ENCODE results near the gene EVA1B. TPM values are rescaled to one million over a fixed set of nuclear protein-coding genes. Genes with fewer than 3 reads are reported as not detected.

Gene EVA1B
- total RNA-seq, 1 experiment from 2014 or later: 71.2 TPM

DNA sequence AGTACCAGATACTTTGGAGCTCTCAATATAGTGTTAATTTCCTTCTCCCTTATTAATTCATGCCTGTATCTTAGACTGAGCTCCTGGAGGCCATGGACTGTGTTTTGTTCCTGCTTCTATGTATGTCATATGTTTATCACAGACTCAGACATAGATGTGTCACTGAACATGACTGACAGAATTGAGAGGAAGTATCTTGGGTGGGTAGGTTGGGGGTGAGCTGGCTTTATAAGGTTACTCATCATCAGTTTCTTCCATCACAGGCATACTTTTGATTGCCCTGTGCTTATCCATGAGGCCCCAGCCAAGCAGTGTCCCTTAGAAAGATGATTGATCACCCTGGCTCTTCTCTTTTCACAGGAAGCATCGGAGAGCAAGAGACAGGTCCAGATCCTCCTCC lies 22.9 kb downstream of the EVA1B start:
- in situ Hi-C loops (cut with HindIII; ENCODE audit: low pct_unique_long_range_greater_than_20kb, low sequenced_read_pairs): no loop called here

GRCh38 chr1:36298640-36299039 lies 24.8 kb downstream of the EVA1B start:
- in situ Hi-C loops (cut with HindIII; ENCODE audit: low pct_unique_long_range_greater_than_20kb, low sequenced_read_pairs): no loop called here
- DNase-seq (ENCODE audit: low read depth): no peak

More for the DNA sequence above, 22.9 kb downstream of the EVA1B start:
- no peak for DNase-seq (ENCODE audit: low read depth)

DNA sequence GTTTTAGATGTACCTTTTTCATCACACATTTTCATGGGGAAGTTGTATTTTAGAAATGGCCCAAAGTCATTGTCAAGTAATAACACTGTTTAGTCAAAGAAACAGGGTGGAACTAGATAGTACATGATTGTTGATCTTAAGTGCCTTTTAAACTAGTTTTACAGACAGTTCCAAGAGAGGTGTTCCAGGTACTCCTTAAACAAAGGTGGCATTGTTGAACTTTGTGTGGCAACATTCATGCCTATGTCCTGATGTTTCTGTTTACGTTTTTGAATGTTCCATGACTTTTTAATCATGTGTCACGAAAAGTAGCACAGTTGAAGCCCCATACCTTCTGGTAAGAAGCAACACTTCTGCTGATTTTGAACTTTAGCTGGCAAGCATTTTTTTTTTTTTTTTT lies 26.4 kb downstream of the EVA1B start:
- in situ Hi-C loops (cut with HindIII; ENCODE audit: low pct_unique_long_range_greater_than_20kb, low sequenced_read_pairs): no loop called here
- DNase-seq (ENCODE audit: low read depth): no peak

DNA sequence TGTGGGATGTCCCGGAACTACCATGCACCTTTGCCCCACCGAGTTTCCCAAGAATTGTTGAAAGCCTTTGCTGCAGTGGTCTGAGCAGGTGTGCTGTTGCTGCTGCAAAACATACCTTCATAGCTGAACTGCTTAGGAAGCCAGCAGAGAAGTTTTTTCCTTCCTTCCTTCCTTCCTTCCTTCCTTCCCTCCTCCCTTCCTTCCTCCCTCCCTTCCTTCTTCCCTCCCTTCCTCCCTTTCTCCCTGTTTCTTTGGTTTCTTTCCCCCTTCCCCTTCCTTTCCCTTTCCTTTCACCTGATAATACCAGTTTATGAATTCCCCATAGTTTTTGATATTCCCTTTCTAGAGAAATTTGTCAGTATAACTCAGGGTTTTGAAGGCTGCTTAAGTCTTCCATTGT lies 28.1 kb downstream of the EVA1B start:
- in situ Hi-C loops (cut with HindIII; ENCODE audit: low pct_unique_long_range_greater_than_20kb, low sequenced_read_pairs): no loop called here
- DNase-seq (ENCODE audit: low read depth): no peak

- in situ Hi-C loops (cut with HindIII; ENCODE audit: low pct_unique_long_range_greater_than_20kb, low sequenced_read_pairs): no loop called here
- no peak for DNase-seq (ENCODE audit: low read depth)
Measured at GRCh38 chr1:36287595-36287994, 35.9 kb downstream of the EVA1B start.

DNA sequence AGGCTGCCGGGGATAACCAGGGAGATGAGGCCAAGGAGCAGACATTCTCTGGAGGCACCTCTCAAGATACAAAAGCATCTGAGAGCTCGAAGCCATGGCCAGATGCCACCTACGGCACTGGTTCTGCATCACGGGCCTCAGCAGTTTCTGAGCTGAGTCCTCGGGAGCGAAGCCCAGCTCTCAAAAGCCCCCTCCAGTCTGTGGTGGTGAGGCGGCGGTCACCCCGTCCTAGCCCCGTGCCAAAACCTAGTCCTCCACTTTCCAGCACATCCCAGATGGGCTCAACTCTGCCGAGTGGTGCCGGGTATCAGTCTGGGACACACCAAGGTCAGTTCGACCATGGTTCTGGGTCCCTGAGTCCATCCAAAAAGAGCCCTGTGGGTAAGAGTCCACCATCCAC lies 36.6 kb downstream of the EVA1B start:
- no peak for DNase-seq (ENCODE audit: low read depth)
- in situ Hi-C loops (cut with HindIII; ENCODE audit: low pct_unique_long_range_greater_than_20kb, low sequenced_read_pairs): no loop called here

GRCh38 chr1:36285443-36286101 lies 37.9 kb downstream of the EVA1B start:
- in situ Hi-C loops (cut with HindIII; ENCODE audit: low pct_unique_long_range_greater_than_20kb, low sequenced_read_pairs): no loop called here
- peak; percentile 46 for DNase-seq (ENCODE audit: low read depth)

DNA sequence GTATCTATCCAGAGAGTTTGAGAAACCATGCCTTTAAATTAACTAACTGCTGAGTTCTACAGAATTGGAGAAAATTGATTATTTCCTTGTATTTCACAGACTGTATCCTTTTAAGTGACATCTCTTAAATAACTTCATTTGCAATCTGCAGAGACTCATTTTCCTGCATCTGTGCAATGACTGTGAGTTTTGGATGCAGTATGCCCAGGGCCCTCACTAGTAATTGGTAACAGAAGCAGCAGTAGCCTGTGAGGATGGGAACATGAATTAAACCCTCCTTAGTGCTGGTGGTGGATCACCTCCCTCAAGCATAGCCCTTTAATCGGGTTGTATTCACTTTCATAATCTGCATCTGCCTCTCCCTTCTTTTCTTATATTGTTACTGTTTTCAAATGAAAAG lies 38.9 kb downstream of the EVA1B start:
- in situ Hi-C loops (cut with HindIII; ENCODE audit: low pct_unique_long_range_greater_than_20kb, low sequenced_read_pairs): no loop called here
- no peak for DNase-seq (ENCODE audit: low read depth)

- no peak for DNase-seq (ENCODE audit: low read depth)
- in situ Hi-C loops (cut with HindIII; ENCODE audit: low pct_unique_long_range_greater_than_20kb, low sequenced_read_pairs): no loop called here
Measured at GRCh38 chr1:36284061-36284460, 39.4 kb downstream of the EVA1B start.

DNA sequence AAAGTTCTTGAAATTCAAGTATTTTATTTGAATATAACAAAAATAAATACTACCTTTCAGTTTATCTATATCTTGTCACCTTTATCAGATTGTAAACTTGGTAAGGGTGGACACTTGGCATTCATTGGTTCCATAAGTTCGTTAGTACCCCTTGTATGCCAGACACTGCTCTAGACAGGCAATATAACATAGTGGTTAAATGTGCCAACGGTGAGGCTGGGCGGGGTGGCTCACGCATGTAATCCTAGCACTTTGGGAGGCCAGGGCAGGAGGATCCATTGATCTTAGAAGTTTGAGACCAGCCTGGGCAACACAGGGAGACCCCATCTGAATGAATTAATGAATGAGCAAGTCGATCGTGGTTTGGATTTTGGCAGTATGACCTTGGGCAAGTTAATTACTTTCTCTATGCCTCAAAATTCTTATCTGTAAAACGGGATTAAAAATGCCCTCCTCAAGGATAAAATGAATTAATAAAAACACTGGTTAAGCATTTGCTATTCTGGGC lies 43.6 kb downstream of the EVA1B start:
- DNase-seq (ENCODE audit: low read depth): no peak
- in situ Hi-C loops (cut with HindIII; ENCODE audit: low pct_unique_long_range_greater_than_20kb, low sequenced_read_pairs): no loop called here

GRCh38 chr1:36279110-36279788 lies 44.2 kb downstream of the EVA1B start:
- no peak for DNase-seq (ENCODE audit: low read depth)
- in situ Hi-C loops (cut with HindIII; ENCODE audit: low pct_unique_long_range_greater_than_20kb, low sequenced_read_pairs): no loop called here

- no peak for DNase-seq (ENCODE audit: low read depth)
- in situ Hi-C loops (cut with HindIII; ENCODE audit: low pct_unique_long_range_greater_than_20kb, low sequenced_read_pairs): no loop called here
Measured at GRCh38 chr1:36276688-36277087, 46.8 kb downstream of the EVA1B start.

- in situ Hi-C loops (cut with HindIII; ENCODE audit: low pct_unique_long_range_greater_than_20kb, low sequenced_read_pairs): no loop called here
- no peak for DNase-seq (ENCODE audit: low read depth)
Measured at GRCh38 chr1:36274201-36274600, 49.2 kb downstream of the EVA1B start.

DNA sequence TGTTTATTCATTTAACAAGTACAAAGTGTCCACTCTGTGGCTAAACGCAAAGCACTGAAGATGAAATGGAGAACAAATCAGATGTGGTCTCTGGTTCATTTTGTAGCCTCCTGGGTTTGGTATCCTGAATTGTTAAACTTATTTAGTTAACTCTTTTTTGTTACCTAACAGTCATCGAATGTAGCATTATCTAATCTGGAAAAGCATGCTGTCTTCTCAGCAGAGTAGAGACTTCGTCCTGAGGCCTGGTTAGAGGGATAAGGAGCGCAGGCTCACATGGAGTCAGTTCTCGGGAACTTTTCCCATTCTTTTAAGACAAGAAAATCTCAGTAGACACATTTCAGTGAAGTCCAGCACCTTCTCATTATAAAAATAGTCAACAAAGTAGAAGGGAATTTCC lies 50.4 kb downstream of the EVA1B start:
- DNase-seq (ENCODE audit: low read depth): no peak
- in situ Hi-C loops (cut with HindIII; ENCODE audit: low pct_unique_long_range_greater_than_20kb, low sequenced_read_pairs): no loop called here

Other genes starting within 250 kb of the EVA1B start
- not detected in 2 replicates for gene TEKT2, start 239.6 kb downstream of the EVA1B start, total RNA-seq (2014; rRNA removed; shearing (Covaris generic); ENCODE audit: low replicate concordance)
- 73.6 and 83.8 TPM in 2 replicates for gene ADPRS, start 234.8 kb downstream of the EVA1B start, total RNA-seq (2014; rRNA removed; shearing (Covaris generic); ENCODE audit: low replicate concordance)
- not detected in 2 replicates for gene COL8A2, start 198.4 kb downstream of the EVA1B start, total RNA-seq (2014; rRNA removed; shearing (Covaris generic); ENCODE audit: low replicate concordance)
- gene TRAPPC3, start 174.2 kb downstream of the EVA1B start, total RNA-seq (2014; rRNA removed; shearing (Covaris generic); ENCODE audit: low replicate concordance): 138 and 155 TPM in 2 replicates
- 62.3 and 73.0 TPM in 2 replicates for gene MAP7D1, start 167.5 kb downstream of the EVA1B start, total RNA-seq (2014; rRNA removed; shearing (Covaris generic); ENCODE audit: low replicate concordance)
- 29.9 and 49.1 TPM in 2 replicates for gene THRAP3, start 99.2 kb downstream of the EVA1B start, total RNA-seq (2014; rRNA removed; shearing (Covaris generic); ENCODE audit: low replicate concordance)
- 2.2 and 3.2 TPM in 2 replicates for gene SH3D21, start 17.3 kb downstream of the EVA1B start, total RNA-seq (2014; rRNA removed; shearing (Covaris generic); ENCODE audit: low replicate concordance)
- 4.0 and 6.4 TPM in 2 replicates for gene STK40, start 62.3 kb upstream of the EVA1B start, total RNA-seq (2014; rRNA removed; shearing (Covaris generic); ENCODE audit: low replicate concordance)
- 25.8 and 62.3 TPM in 2 replicates for gene LSM10, start 74.3 kb upstream of the EVA1B start, total RNA-seq (2014; rRNA removed; shearing (Covaris generic); ENCODE audit: low replicate concordance)
- 9.1 and 16.9 TPM in 2 replicates for gene OSCP1, start 126.8 kb upstream of the EVA1B start, total RNA-seq (2014; rRNA removed; shearing (Covaris generic); ENCODE audit: low replicate concordance)
- gene MRPS15, start 140.7 kb upstream of the EVA1B start, total RNA-seq (2014; rRNA removed; shearing (Covaris generic); ENCODE audit: low replicate concordance): 88.1 and 129 TPM in 2 replicates
- gene CSF3R, start 159.3 kb upstream of the EVA1B start, total RNA-seq (2014; rRNA removed; shearing (Covaris generic); ENCODE audit: low replicate concordance): not detected in 2 replicates